Hepatocyte (in vitro differentiated cells): ENCODE data around the gene COQ10A. TPM values are rescaled to one million over a fixed set of nuclear protein-coding genes. Genes with fewer than 3 reads are reported as not detected.
A peak's percentile ranks its signal among the peaks of the same experiment; 100 is the strongest.

Source experiments
- DNase-seq: peaks from one replicate; pipeline ENCODE4 v3.0.0-alpha.2; 2016; ENCODE audit warnings: low spot score
- H2AFZ ChIP-seq: fragments of 200-600 bp; sonication (generic); 2 replicates; pipeline ENCODE4 v1.6.0; 2016; ENCODE audit warnings: antibody characterized with exemption, mild to moderate bottlenecking
- H3K27ac ChIP-seq: fragments of 200-600 bp; sonication (generic); 2 replicates; pipeline ENCODE4 v1.5.1; 2016; ENCODE audit warnings: mild to moderate bottlenecking
- H3K27me3 ChIP-seq: fragments of 200-600 bp; sonication (generic); 2 replicates; pipeline ENCODE4 v1.6.1; 2016
- H3K36me3 ChIP-seq: fragments of 200-600 bp; sonication (generic); replicated peaks from 2 replicates; pipeline ENCODE4 v1.5.1; 2016; ENCODE audit warnings: low read depth; ENCODE audit not compliant: insufficient read depth
- H3K4me1 ChIP-seq: fragments of 200-600 bp; sonication (generic); 2 replicates; pipeline ENCODE4 v1.5.1; 2016; ENCODE audit warnings: mild to moderate bottlenecking, moderate library complexity; ENCODE audit not compliant: insufficient read depth
- H3K4me2 ChIP-seq: fragments of 200-600 bp; sonication (generic); 2 replicates; pipeline ENCODE4 v1.6.0; 2016
- H3K4me3 ChIP-seq: fragments of 200-600 bp; sonication (generic); 2 replicates; pipeline ENCODE4 v1.5.1; 2016; ENCODE audit warnings: mild to moderate bottlenecking
- H3K79me2 ChIP-seq: fragments of 200-600 bp; sonication (generic); 2 replicates; pipeline ENCODE4 v1.6.0; 2017; ENCODE audit warnings: mild to moderate bottlenecking
- H3K9me2 ChIP-seq: fragments of 200-600 bp; sonication (generic); replicated peaks from 2 replicates; pipeline ENCODE4 v1.6.0; 2017; ENCODE audit warnings: mild to moderate bottlenecking; ENCODE audit not compliant: insufficient read depth
- H3K9me3 ChIP-seq: fragments of 200-600 bp; sonication (generic); 2 replicates; pipeline ENCODE4 v1.5.1; 2016; ENCODE audit warnings: low read depth, mild to moderate bottlenecking
- H4K20me1 ChIP-seq: fragments of 200-600 bp; sonication (generic); 2 replicates; pipeline ENCODE4 v1.6.0; 2016; ENCODE audit warnings: mild to moderate bottlenecking; ENCODE audit not compliant: insufficient read depth, poor library complexity, severe bottlenecking
- CTCF ChIP-seq: fragments of 200-600 bp; sonication (generic); IDR thresholded peaks from 2 replicates; pipeline ENCODE4 v1.5.1; 2016; ENCODE audit warnings: antibody characterized with exemption, mild to moderate bottlenecking; ENCODE audit not compliant: poor library complexity
- EZH2 ChIP-seq: fragments of 200-600 bp; sonication (generic); IDR thresholded peaks from 2 replicates; pipeline ENCODE4 v1.6.1; 2016; ENCODE audit warnings: antibody characterized with exemption, mild to moderate bottlenecking, borderline replicate concordance
- EZH2phosphoT487 ChIP-seq: fragments of 200-600 bp; sonication (generic); IDR thresholded peaks from one replicate; pipeline ENCODE4 v1.6.1; 2018; ENCODE audit warnings: antibody characterized with exemption, mild to moderate bottlenecking, low read depth, moderate library complexity; ENCODE audit not compliant: unreplicated experiment, severe bottlenecking
- WGBS: methylation state at CpG from one replicate; pipeline ENCODE4 v1.1.6; 2016; ENCODE audit warnings: low lambda C conversion rate; ENCODE audit errors: missing lambda C conversion rate; 5-methylcytosine and 5-hydroxymethylcytosine counted together
- polyA plus RNA-seq: library from polyadenylated mRNA; unstranded; fragments of >200 nt; fragmentation: Nextera tagmentation; extraction: Ambion mirVana; gene quantifications from 2 replicates; pipeline ENCODE4 v1.2.1, GENCODE V29; 2016
- total RNA-seq: library from RNA; depleted of rRNA; stranded (reverse); fragments of >200 nt; gene quantifications from 2 replicates; pipeline ENCODE4 v1.2.3, GENCODE V29; 2014

Gene COQ10A
- total and polyA plus RNA-seq, 2 experiments from 2014 or later, result 8.2 to 10.7 TPM

GRCh38 chr12:56296295-56296694, 29.6 kb downstream of the COQ10A start:
- no peak for TF ChIP-seq EZH2

GRCh38 chr12:56297400-56297799, 30.7 kb downstream of the COQ10A start:
- Histone ChIP-seq H3K27ac (no peak overlapping the region), H3K9me2 (no peaks in the 10 kb centered on the region), H3K36me3 (no peaks in the 10 kb centered on the region), H3K4me3 (no peak overlapping the region), H3K4me2 (no peak overlapping the region), H4K20me1 (peaks cover 20% of the 10 kb centered on the region), H3K79me2 (peaks cover 73% of the 10 kb centered on the region), H3K27me3 (no peaks in the 10 kb centered on the region), H2AFZ (no peak overlapping the region), H3K4me1 (peaks cover 17% of the 10 kb centered on the region), H3K9me3 (no peaks in the 10 kb centered on the region)
- 97% methylated on average over 8 of the region's 8 CpGs for WGBS
- DNase-seq, result no peak
- no peak for TF ChIP-seq CTCF
- TF ChIP-seq EZH2phosphoT487, result no peak
- no peak for TF ChIP-seq EZH2

More at GRCh38 chr12:56296295-56296694, 29.6 kb downstream of the COQ10A start:
- H3K9me3 ChIP-seq, result no peaks in the 10 kb centered on the region
- no peak overlapping the region for H3K27ac ChIP-seq
- no peak overlapping the region for H3K4me3 ChIP-seq
- H3K27me3 ChIP-seq, result no peaks in the 10 kb centered on the region
- H3K36me3 ChIP-seq, result no peaks in the 10 kb centered on the region
- H2AFZ ChIP-seq, result no peak overlapping the region
- peaks cover 84% of the 10 kb centered on the region for H3K79me2 ChIP-seq
- WGBS, result 87% methylated on average over 5 of the region's 5 CpGs
- peaks cover 17% of the 10 kb centered on the region for H3K4me1 ChIP-seq
- no peak overlapping the region for H3K4me2 ChIP-seq
- peaks cover 20% of the 10 kb centered on the region for H4K20me1 ChIP-seq
- no peaks in the 10 kb centered on the region for H3K9me2 ChIP-seq
- no peak for DNase-seq

- Histone ChIP-seq H3K27me3 (no peaks in the 10 kb centered on the region), H3K4me3 (peak overlapping the region; percentile 63), H3K4me1 (peaks cover 17% of the 10 kb centered on the region), H3K79me2 (peaks cover 59% of the 10 kb centered on the region), H3K27ac (peak overlapping the region; percentile 94), H2AFZ (no peak overlapping the region), H3K36me3 (no peaks in the 10 kb centered on the region), H3K4me2 (peak overlapping the region; percentile 90), H4K20me1 (peaks cover 15% of the 10 kb centered on the region), H3K9me2 (no peaks in the 10 kb centered on the region), H3K9me3 (no peaks in the 10 kb centered on the region)
- whole genome bisulfite sequencing, result 86% methylated on average over 5 of the region's 5 CpGs
- no peak for DNase-seq
- no peak for TF ChIP-seq EZH2
- no peak for TF ChIP-seq EZH2phosphoT487
- TF ChIP-seq CTCF, result no peak
Observed at GRCh38 chr12:56298828-56299227, 32.1 kb downstream of the COQ10A start.

- Histone ChIP-seq H3K27ac (peak overlapping the region; percentile 94), H3K9me2 (no peaks in the 10 kb centered on the region), H3K4me1 (peaks cover 17% of the 10 kb centered on the region), H3K36me3 (no peaks in the 10 kb centered on the region), H3K9me3 (no peaks in the 10 kb centered on the region), H3K4me3 (peak overlapping the region; percentile 63), H3K27me3 (no peaks in the 10 kb centered on the region), H3K4me2 (peak overlapping the region; percentile 90), H3K79me2 (peaks cover 53% of the 10 kb centered on the region), H2AFZ (peak overlapping the region; percentile 42), H4K20me1 (peaks cover 15% of the 10 kb centered on the region)
- 3% methylated on average over 10 of the region's 10 CpGs for WGBS
- DNase-seq, result peak; percentile 32
- TF ChIP-seq CTCF, result no peak
- TF ChIP-seq EZH2, result no peak
- no peak for TF ChIP-seq EZH2phosphoT487
Observed at GRCh38 chr12:56299308-56299852, 32.6 kb downstream of the COQ10A start.
